OCI-LY1 (cell line): ENCODE results near the gene EFS.

Experiments used
- H2AFZ ChIP-seq: fragments of 200-600 bp; sonication (generic), shearing (Covaris generic); 2 replicates; pipeline ENCODE4 v1.6.0; 2014; ENCODE audit warnings: antibody characterized with exemption, mild to moderate bottlenecking, low read length
- H3F3A ChIP-seq: fragments of 200-600 bp; sonication (generic), shearing (Covaris generic); 2 replicates; pipeline ENCODE4 v1.6.0; 2014; ENCODE audit warnings: mild to moderate bottlenecking, antibody characterized with exemption, low read length, moderate library complexity; ENCODE audit not compliant: insufficient read depth
- H3K27ac ChIP-seq: fragments of 200-600 bp; sonication (generic); 2 replicates; pipeline ENCODE4 v1.5.1; 2014; ENCODE audit warnings: low read length, mixed run types, mild to moderate bottlenecking, low read depth; ENCODE audit not compliant: poor library complexity, severe bottlenecking
- H3K27me3 ChIP-seq: fragments of 200-600 bp; sonication (generic); 2 replicates; pipeline ENCODE4 v1.6.0; 2014; ENCODE audit warnings: antibody characterized with exemption, mild to moderate bottlenecking, low read length, moderate library complexity; ENCODE audit not compliant: insufficient read depth
- H3K36me3 ChIP-seq: fragments of 200-600 bp; sonication (generic); 2 replicates; pipeline ENCODE4 v1.6.1; 2014; ENCODE audit warnings: mild to moderate bottlenecking, antibody characterized with exemption, low read length, moderate library complexity, mixed read lengths; ENCODE audit not compliant: insufficient read depth
- H3K4me1 ChIP-seq: fragments of 200-600 bp; sonication (generic); 2 replicates; pipeline ENCODE4 v1.5.1; 2014; ENCODE audit warnings: mild to moderate bottlenecking, low read length, moderate library complexity; ENCODE audit not compliant: insufficient read depth, severe bottlenecking
- H3K4me2 ChIP-seq: fragments of 200-600 bp; sonication (generic), shearing (Covaris generic); 2 replicates; pipeline ENCODE4 v1.6.1; 2014; ENCODE audit warnings: low read length
- H3K4me3 ChIP-seq: fragments of 200-600 bp; sonication (generic); 2 replicates; pipeline ENCODE4 v1.5.1; 2014; ENCODE audit warnings: low read length, low read depth, mild to moderate bottlenecking, mixed read lengths; ENCODE audit not compliant: poor library complexity, severe bottlenecking
- H3K79me2 ChIP-seq: fragments of 200-600 bp; shearing (Covaris generic); 2 replicates; pipeline ENCODE4 v1.6.1; 2016; ENCODE audit warnings: mixed run types, low read length, mixed read lengths; ENCODE audit not compliant: insufficient read depth
- H3K9ac ChIP-seq: fragments of 200-600 bp; sonication (generic), shearing (Covaris generic); 2 replicates; pipeline ENCODE4 v1.6.1; 2014; ENCODE audit warnings: mild to moderate bottlenecking, low read length, mixed read lengths
- H3K9me2 ChIP-seq: fragments of 200-600 bp; sonication (generic), shearing (Covaris generic); 2 replicates; pipeline ENCODE4 v1.6.1; 2014; ENCODE audit warnings: low read depth, mild to moderate bottlenecking, low read length, mixed read lengths
- H3K9me3 ChIP-seq: fragments of 200-600 bp; shearing (Covaris generic); 2 replicates; pipeline ENCODE4 v1.6.1; 2014; ENCODE audit warnings: low read length, mixed read lengths
- H4K20me1 ChIP-seq: fragments of 200-600 bp; sonication (generic), shearing (Covaris generic); 2 replicates; pipeline ENCODE4 v1.6.0; 2016; ENCODE audit warnings: mild to moderate bottlenecking, low read length; ENCODE audit not compliant: insufficient read depth
- EZH2 ChIP-seq: fragments of 200-600 bp; sonication (generic), shearing (Covaris generic); IDR thresholded peaks from 2 replicates; pipeline ENCODE4 v1.8.0; 2017; ENCODE audit warnings: borderline replicate concordance, mixed run types, mild to moderate bottlenecking, antibody characterized with exemption, low read length, moderate library complexity, mixed read lengths
- TF ChIP-seq, protein P1 (sequence below): fragments of 200-600 bp; sonication (generic), shearing (Covaris generic); IDR thresholded peaks from 2 replicates; pipeline ENCODE4 v1.5.1; 2017; ENCODE audit warnings: mild to moderate bottlenecking, antibody characterized with exemption, low read length, moderate library complexity, mixed read lengths

EFS gene

GRCh38 chr14:23381871-23382270 lies 16.9 kb upstream of the EFS start:
- Histone ChIP-seq H3K79me2 (no peaks in the 10 kb centered on the region), H3K4me3 (no peak overlapping the region), H3K4me2 (no peak overlapping the region), H3K9ac (no peak overlapping the region), H2AFZ (no peak overlapping the region), H3K27ac (no peak overlapping the region), H3K9me3 (no peaks in the 10 kb centered on the region), H3K27me3 (peaks cover 7% of the 10 kb centered on the region; the same call in 1 of the 2 replicates), H3K36me3 (no peaks in the 10 kb centered on the region), H3F3A (no peaks in the 10 kb centered on the region), H4K20me1 (no peaks in the 10 kb centered on the region), H3K4me1 (no peaks in the 10 kb centered on the region), H3K9me2 (no peaks in the 10 kb centered on the region)
- no peak for TF ChIP-seq EZH2
- TF ChIP-seq, protein P1, sequence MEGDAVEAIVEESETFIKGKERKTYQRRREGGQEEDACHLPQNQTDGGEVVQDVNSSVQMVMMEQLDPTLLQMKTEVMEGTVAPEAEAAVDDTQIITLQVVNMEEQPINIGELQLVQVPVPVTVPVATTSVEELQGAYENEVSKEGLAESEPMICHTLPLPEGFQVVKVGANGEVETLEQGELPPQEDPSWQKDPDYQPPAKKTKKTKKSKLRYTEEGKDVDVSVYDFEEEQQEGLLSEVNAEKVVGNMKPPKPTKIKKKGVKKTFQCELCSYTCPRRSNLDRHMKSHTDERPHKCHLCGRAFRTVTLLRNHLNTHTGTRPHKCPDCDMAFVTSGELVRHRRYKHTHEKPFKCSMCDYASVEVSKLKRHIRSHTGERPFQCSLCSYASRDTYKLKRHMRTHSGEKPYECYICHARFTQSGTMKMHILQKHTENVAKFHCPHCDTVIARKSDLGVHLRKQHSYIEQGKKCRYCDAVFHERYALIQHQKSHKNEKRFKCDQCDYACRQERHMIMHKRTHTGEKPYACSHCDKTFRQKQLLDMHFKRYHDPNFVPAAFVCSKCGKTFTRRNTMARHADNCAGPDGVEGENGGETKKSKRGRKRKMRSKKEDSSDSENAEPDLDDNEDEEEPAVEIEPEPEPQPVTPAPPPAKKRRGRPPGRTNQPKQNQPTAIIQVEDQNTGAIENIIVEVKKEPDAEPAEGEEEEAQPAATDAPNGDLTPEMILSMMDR, result no peak

- Histone ChIP-seq H2AFZ (no peak overlapping the region), H3K36me3 (no peaks in the 10 kb centered on the region), H3K27ac (no peak overlapping the region), H3K79me2 (no peaks in the 10 kb centered on the region), H3K9me3 (no peaks in the 10 kb centered on the region), H3K9me2 (no peaks in the 10 kb centered on the region), H3K9ac (no peak overlapping the region), H3K27me3 (peaks cover 7% of the 10 kb centered on the region; the same call in 1 of the 2 replicates), H3K4me3 (no peak overlapping the region), H4K20me1 (no peaks in the 10 kb centered on the region), H3K4me1 (no peaks in the 10 kb centered on the region), H3K4me2 (no peak overlapping the region), H3F3A (no peaks in the 10 kb centered on the region)
- TF ChIP-seq, protein P1, result no peak
- no peak for TF ChIP-seq EZH2
Measured at GRCh38 chr14:23380976-23381375, 16.0 kb upstream of the EFS start.

DNA sequence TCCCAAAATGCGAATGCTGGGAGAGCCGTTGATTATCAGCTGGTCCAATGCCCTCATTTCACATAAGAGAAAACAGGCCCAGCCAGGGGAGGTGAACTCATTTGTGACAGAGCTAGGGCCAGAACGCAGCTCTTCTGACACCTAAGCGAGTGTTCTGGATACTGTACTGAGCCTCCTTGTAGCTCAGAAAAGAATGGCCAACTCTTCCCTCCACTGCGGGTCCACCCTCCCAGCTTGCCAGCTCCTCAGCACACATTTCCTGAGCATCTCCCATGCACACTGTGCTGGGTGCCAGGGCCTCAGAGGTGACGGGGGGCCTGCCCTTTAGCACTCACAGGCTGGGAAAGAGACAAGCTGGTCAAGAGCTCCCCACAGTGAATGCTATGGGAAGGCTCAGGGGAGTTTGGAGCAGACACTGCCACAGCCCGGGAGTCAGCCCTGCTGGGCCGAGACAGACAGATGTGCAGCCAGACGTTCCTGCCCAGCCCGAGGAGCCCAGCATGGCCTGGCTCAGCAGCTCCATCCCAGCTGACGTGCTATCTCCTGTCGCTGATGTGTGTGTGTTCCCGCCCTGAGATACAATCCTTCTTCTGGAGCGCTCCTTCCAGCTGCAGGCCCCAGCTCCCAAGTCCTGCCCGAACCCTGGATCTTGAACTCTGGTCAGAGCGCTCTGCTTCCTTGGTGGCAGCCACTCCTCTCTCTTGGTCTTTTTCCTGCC lies 15.4 kb upstream of the EFS start:
- Histone ChIP-seq H3K9me3 (no peaks in the 10 kb centered on the region), H3K9ac (no peak overlapping the region), H2AFZ (no peak overlapping the region), H3K4me2 (no peak overlapping the region), H3K9me2 (no peaks in the 10 kb centered on the region), H3K4me1 (no peaks in the 10 kb centered on the region), H4K20me1 (no peaks in the 10 kb centered on the region), H3K27me3 (peaks cover 5% of the 10 kb centered on the region; the same call in 1 of the 2 replicates), H3K79me2 (no peaks in the 10 kb centered on the region), H3K36me3 (no peaks in the 10 kb centered on the region), H3K27ac (no peak overlapping the region), H3F3A (no peaks in the 10 kb centered on the region), H3K4me3 (no peak overlapping the region)
- no peak for TF ChIP-seq EZH2
- TF ChIP-seq, protein P1, result no peak; the same call in 1 of the 2 replicates
